Neural cell (in vitro differentiated cells): ENCODE results near the gene SYT7. TPM values are rescaled to one million over a fixed set of nuclear protein-coding genes. Genes with fewer than 3 reads are reported as not detected.

Source experiments
- H2AFZ ChIP-seq: fragments of 200-600, 300-800 bp; sonication (generic), shearing (Covaris generic); 2 replicates; pipeline ENCODE4 v1.6.0; 2014; ENCODE audit warnings: low read depth, mild to moderate bottlenecking, antibody characterized with exemption, low read length, moderate library complexity
- H3F3A ChIP-seq: fragments of 200-600 bp; shearing (Covaris generic); 2 replicates; pipeline ENCODE4 v1.6.1; 2016; ENCODE audit warnings: mild to moderate bottlenecking, moderate library complexity, mixed read lengths, antibody characterized with exemption, low read length; ENCODE audit not compliant: insufficient read depth, poor library complexity, severe bottlenecking
- H3K27ac ChIP-seq: fragments of 200-600, 300-800 bp; sonication (generic), shearing (Covaris generic); 2 replicates; pipeline ENCODE4 v1.5.1; 2014; ENCODE audit warnings: mild to moderate bottlenecking, low read length, moderate library complexity
- H3K27me3 ChIP-seq: fragments of 300-800, 200-600 bp; sonication (generic), shearing (Covaris generic); 2 replicates; pipeline ENCODE4 v1.6.0; 2014; ENCODE audit warnings: mild to moderate bottlenecking, low read depth, low read length, moderate library complexity; ENCODE audit not compliant: insufficient read depth
- H3K36me3 ChIP-seq: fragments of 300-800, 200-600 bp; sonication (generic), shearing (Covaris generic); 2 replicates; pipeline ENCODE4 v1.5.1; 2014; ENCODE audit warnings: mild to moderate bottlenecking, antibody characterized with exemption, low read length, moderate library complexity; ENCODE audit not compliant: insufficient read depth
- H3K4me2 ChIP-seq: fragments of 300-800, 200-600 bp; sonication (generic), shearing (Covaris generic); 2 replicates; pipeline ENCODE4 v1.6.0; 2014; ENCODE audit warnings: mild to moderate bottlenecking, low read length
- H3K4me3 ChIP-seq: fragments of 300-800, 200-600 bp; sonication (generic), shearing (Covaris generic); 2 replicates; pipeline ENCODE4 v1.5.1; 2014; ENCODE audit warnings: mild to moderate bottlenecking, low read length, moderate library complexity
- H3K79me2 ChIP-seq: fragments of 200-600 bp; shearing (Covaris generic); replicated peaks from 2 replicates; pipeline ENCODE4 v1.6.0; 2014; ENCODE audit warnings: mild to moderate bottlenecking, low read length, moderate library complexity; ENCODE audit not compliant: insufficient read depth
- H3K9ac ChIP-seq: fragments of 300-800, 200-600 bp; sonication (generic), shearing (Covaris generic); 2 replicates; pipeline ENCODE4 v1.6.1; 2016; ENCODE audit warnings: mild to moderate bottlenecking, low read length, mixed read lengths
- H3K9me2 ChIP-seq: fragments of 200-600 bp; shearing (Covaris generic); 2 replicates; pipeline ENCODE4 v1.6.1; 2016; ENCODE audit warnings: mild to moderate bottlenecking, low read length, mixed read lengths; ENCODE audit not compliant: insufficient read depth
- H3K9me3 ChIP-seq: fragments of 200-600, 300-800 bp; sonication (generic), shearing (Covaris generic); 2 replicates; pipeline ENCODE4 v1.6.1; 2016; ENCODE audit warnings: mild to moderate bottlenecking, mixed run types, low read length, moderate library complexity, mixed read lengths
- H4K20me1 ChIP-seq: fragments of 200-600 bp; shearing (Covaris generic); 2 replicates; pipeline ENCODE4 v1.6.1; 2016; ENCODE audit warnings: mild to moderate bottlenecking, mixed run types; ENCODE audit not compliant: insufficient read depth
- CTCF ChIP-seq: fragments of 450-650 bp; IDR thresholded peaks from 2 replicates; pipeline ENCODE4 v1.5.1; 2014; ENCODE audit warnings: antibody characterized with exemption, mild to moderate bottlenecking, moderate library complexity; ENCODE audit not compliant: poor library complexity, severe bottlenecking
- EP300 ChIP-seq: fragments of 450-650 bp; conservative IDR thresholded peaks from 2 replicates; pipeline ENCODE4 v1.6.1; 2014; ENCODE audit warnings: antibody characterized with exemption, mild to moderate bottlenecking, moderate library complexity; ENCODE audit not compliant: poor library complexity, severe bottlenecking
- EZH2 ChIP-seq: fragments of 200-600, 300-800 bp; shearing (Covaris generic), sonication (generic); IDR thresholded peaks from 2 replicates; pipeline ENCODE4 v1.6.1; 2014; ENCODE audit warnings: antibody characterized with exemption, low read length, borderline replicate concordance, mild to moderate bottlenecking; ENCODE audit not compliant: insufficient read depth, poor library complexity, severe bottlenecking
- MXI1 ChIP-seq: fragments of 450-650 bp; conservative IDR thresholded peaks from 2 replicates; pipeline ENCODE4 v1.6.1; 2014; ENCODE audit warnings: antibody characterized with exemption, mild to moderate bottlenecking; ENCODE audit not compliant: poor library complexity, severe bottlenecking
- POLR2AphosphoS5 ChIP-seq: IDR thresholded peaks from 2 replicates; pipeline ENCODE4 v1.6.1; 2012
- RAD21 ChIP-seq: fragments of 450-650 bp; conservative IDR thresholded peaks from 2 replicates; pipeline ENCODE4 v1.6.1; 2014; ENCODE audit warnings: antibody characterized with exemption, mild to moderate bottlenecking, moderate library complexity
- SMC3 ChIP-seq: fragments of 450-650 bp; conservative IDR thresholded peaks from 2 replicates; pipeline ENCODE4 v1.6.1; 2014; ENCODE audit warnings: antibody characterized with exemption, mild to moderate bottlenecking, moderate library complexity; ENCODE audit not compliant: poor library complexity
- TAF1 ChIP-seq: IDR thresholded peaks from 2 replicates; pipeline ENCODE4 v1.6.1; 2012; ENCODE audit warnings: low read depth
- polyA plus RNA-seq: library from polyadenylated mRNA; depleted of rRNA; stranded (reverse); fragments of >200 nt; gene quantifications from 2 replicates; pipeline ENCODE4 v1.2.3, GENCODE V29; 2014
- TF ChIP-seq, protein P1 (sequence below): IDR thresholded peaks from 2 replicates; pipeline ENCODE4 v1.6.1; 2012; ENCODE audit warnings: borderline replicate concordance

SYT7 gene
- polyA plus RNA-seq, 1 donor from 2014 or later, result 14.0 TPM

- H3K79me2 ChIP-seq, result no peaks in the 10 kb centered on the region
- H3K27ac ChIP-seq, result no peak overlapping the region
- no peak overlapping the region for H3K9ac ChIP-seq
- no peaks in the 10 kb centered on the region for H3K36me3 ChIP-seq
- H3K4me2 ChIP-seq, result no peak overlapping the region
- H4K20me1 ChIP-seq, result no peaks in the 10 kb centered on the region
- H3K9me3 ChIP-seq, result no peaks in the 10 kb centered on the region
- no peak overlapping the region for H2AFZ ChIP-seq
- H3K27me3 ChIP-seq, result no peaks in the 10 kb centered on the region
- TF ChIP-seq EP300 (no peak), SMC3 (no peak), CTCF (no peak), POLR2AphosphoS5 (no peak), EZH2 (no peak), RAD21 (no peak), MXI1 (no peak), TAF1 (no peak)
- TF ChIP-seq, protein P1, sequence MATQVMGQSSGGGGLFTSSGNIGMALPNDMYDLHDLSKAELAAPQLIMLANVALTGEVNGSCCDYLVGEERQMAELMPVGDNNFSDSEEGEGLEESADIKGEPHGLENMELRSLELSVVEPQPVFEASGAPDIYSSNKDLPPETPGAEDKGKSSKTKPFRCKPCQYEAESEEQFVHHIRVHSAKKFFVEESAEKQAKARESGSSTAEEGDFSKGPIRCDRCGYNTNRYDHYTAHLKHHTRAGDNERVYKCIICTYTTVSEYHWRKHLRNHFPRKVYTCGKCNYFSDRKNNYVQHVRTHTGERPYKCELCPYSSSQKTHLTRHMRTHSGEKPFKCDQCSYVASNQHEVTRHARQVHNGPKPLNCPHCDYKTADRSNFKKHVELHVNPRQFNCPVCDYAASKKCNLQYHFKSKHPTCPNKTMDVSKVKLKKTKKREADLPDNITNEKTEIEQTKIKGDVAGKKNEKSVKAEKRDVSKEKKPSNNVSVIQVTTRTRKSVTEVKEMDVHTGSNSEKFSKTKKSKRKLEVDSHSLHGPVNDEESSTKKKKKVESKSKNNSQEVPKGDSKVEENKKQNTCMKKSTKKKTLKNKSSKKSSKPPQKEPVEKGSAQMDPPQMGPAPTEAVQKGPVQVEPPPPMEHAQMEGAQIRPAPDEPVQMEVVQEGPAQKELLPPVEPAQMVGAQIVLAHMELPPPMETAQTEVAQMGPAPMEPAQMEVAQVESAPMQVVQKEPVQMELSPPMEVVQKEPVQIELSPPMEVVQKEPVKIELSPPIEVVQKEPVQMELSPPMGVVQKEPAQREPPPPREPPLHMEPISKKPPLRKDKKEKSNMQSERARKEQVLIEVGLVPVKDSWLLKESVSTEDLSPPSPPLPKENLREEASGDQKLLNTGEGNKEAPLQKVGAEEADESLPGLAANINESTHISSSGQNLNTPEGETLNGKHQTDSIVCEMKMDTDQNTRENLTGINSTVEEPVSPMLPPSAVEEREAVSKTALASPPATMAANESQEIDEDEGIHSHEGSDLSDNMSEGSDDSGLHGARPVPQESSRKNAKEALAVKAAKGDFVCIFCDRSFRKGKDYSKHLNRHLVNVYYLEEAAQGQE, result no peak
- no peaks in the 10 kb centered on the region for H3F3A ChIP-seq
- H3K9me2 ChIP-seq, result no peaks in the 10 kb centered on the region
- no peak overlapping the region for H3K4me3 ChIP-seq
Observed at GRCh38 chr11:61607920-61608599, 27.2 kb upstream of the SYT7 start.

- H3K27me3 ChIP-seq, result no peaks in the 10 kb centered on the region
- no peak for TF ChIP-seq RAD21
- TF ChIP-seq, protein P1, result no peak
- no peak for TF ChIP-seq CTCF
- no peak for TF ChIP-seq TAF1
- no peak for TF ChIP-seq MXI1
- TF ChIP-seq EP300, result no peak
- TF ChIP-seq EZH2, result no peak
- H3K4me2 ChIP-seq, result no peak overlapping the region
- no peaks in the 10 kb centered on the region for H4K20me1 ChIP-seq
- H3K27ac ChIP-seq, result no peak overlapping the region
- no peaks in the 10 kb centered on the region for H3K36me3 ChIP-seq
- no peaks in the 10 kb centered on the region for H3F3A ChIP-seq
- H3K9me3 ChIP-seq, result no peaks in the 10 kb centered on the region
- no peak overlapping the region for H3K9ac ChIP-seq
- H3K4me3 ChIP-seq, result no peak overlapping the region
- no peaks in the 10 kb centered on the region for H3K9me2 ChIP-seq
- H2AFZ ChIP-seq, result no peak overlapping the region
- H3K79me2 ChIP-seq, result no peaks in the 10 kb centered on the region
Observed at GRCh38 chr11:61607426-61607825, 26.6 kb upstream of the SYT7 start.
